DMS114 treated with DMSO at 0.1 percent for 48 hours (cell line): ENCODE results near the gene TCF7L2.

Source experiments
- DNase-seq: peaks from one replicate; lab custom pipeline; 2025; ENCODE audit not compliant: unreplicated experiment; lab: John Stamatoyannopoulos, UW

TCF7L2 gene

GRCh38 chr10:112963835-112964234 is 13.8 kb downstream of the TCF7L2 start:
- no peak for DNase-seq

DNA sequence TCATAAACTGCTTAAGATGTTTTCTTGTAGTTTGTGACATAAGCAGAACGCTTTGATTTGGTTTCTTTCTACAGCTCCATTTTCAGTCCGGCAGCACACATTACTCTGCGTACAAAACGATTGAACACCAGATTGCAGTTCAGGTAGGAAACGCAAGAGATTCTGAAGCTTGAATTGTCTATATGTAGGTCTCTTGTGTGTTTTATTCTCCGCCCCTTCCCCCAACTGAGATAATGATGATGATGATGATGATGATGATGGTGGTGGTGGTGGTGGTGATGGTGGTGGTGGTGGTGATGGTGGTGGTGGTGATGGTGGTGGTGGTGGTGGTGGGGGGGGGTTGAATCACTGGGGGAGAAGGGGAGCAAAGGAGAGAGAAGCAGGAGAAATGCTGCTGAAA is 14.4 kb downstream of the TCF7L2 start:
- DNase-seq = no peak

DNA sequence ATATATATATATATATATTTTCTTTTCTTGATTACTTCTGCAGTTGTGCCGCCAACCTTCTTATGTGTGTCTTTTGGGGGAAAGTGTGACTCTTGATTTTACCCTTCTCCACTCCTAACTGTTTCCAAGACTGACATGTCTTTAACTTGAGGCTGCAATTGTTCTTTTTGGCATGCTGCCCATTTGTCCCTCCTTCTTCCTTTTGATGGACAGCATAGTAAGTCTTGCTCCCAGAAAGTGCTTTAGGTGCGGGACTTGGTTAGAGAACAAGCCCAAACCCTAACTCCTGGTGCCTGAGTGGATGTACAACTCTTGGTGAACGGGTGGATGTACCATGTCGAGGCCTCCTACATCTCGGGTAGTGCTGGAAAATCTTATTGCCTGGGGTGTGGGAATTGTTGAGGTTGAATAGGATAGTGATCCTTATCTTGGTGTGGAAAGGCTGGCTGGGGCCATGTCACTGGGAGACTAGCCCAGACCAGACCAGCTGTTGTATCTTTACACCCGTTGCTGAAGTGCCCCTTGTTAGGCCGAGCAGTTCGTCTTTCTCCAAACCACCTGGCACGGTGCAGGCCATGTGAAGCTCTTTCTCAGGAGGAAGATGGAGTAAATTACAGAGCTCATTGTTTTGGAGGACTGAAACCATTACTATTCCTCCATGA is 16.3 kb downstream of the TCF7L2 start:
- no peak for DNase-seq

GRCh38 chr10:112967200-112967599 is 17.2 kb downstream of the TCF7L2 start:
- no peak for DNase-seq

- DNase-seq = no peak
Observed at GRCh38 chr10:112969131-112969530, 19.1 kb downstream of the TCF7L2 start.

- no peak for DNase-seq
Observed at GRCh38 chr10:112969542-112969941, 19.5 kb downstream of the TCF7L2 start.

DNA sequence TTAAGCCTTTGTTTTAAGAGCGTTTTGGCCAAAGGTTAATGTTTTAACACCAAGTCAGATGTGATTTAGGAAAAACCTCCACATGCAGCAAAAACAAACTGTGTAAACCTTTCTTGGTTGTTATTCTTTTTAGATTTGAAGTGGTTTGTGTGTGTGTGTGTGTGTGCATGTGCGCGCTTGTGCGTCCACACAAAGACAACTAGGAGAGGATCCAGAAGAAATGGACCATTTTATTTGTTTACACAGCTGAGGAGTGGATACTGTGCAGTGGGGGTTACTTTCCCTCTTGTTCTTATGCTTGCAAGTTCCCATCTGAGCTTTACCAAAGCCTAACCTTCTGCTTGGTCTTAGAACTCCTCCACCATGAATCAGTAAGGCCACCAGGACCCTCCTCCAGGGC is 20.0 kb downstream of the TCF7L2 start:
- DNase-seq = no peak

DNA sequence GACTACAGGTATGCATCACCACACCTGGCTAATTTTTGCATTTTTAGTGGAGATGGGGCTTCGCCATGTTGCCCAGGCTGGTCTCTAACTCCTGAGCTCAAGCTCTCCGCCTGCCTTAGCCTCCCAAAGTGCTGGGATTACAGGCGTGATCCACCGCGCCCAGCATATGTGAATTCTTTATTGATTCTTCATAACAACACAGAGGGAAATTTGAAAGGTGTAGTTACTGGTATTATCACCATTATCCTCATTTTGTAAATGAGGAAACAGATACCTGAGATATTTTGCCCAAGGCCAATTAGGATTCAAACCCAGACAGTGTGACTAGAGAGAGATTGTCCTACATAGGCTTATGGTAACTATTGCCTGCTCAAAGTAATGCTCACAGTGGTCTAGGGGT is 22.6 kb downstream of the TCF7L2 start:
- no peak for DNase-seq

- DNase-seq = no peak
Observed at GRCh38 chr10:112973046-112973445, 23.0 kb downstream of the TCF7L2 start.

- DNase-seq = no peak
Observed at GRCh38 chr10:112973805-112974204, 23.8 kb downstream of the TCF7L2 start.

- no peak for DNase-seq
Observed at GRCh38 chr10:112977426-112977898, 27.4 kb downstream of the TCF7L2 start.

- no peak for DNase-seq
Observed at GRCh38 chr10:112979927-112980326, 29.9 kb downstream of the TCF7L2 start.

DNA sequence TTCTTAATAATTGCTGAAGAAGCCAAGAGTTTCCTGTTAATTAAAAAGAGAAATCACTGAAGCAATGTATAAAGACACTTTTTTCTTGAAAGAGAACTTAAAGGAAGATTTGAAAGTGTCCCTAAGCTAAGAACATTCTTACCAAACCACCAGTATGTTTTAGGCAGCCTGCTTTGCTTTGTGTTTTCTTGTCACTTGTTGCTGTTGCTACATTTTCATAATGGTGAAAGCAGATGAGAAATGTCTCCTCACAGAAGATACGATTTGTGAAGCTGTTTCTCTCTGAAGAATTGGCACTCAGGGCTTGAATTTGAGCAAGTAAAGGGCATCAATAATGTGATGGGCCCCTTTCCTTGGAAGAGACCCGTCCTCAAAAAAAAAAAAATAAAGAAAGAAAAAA is 30.9 kb downstream of the TCF7L2 start:
- no peak for DNase-seq

DNA sequence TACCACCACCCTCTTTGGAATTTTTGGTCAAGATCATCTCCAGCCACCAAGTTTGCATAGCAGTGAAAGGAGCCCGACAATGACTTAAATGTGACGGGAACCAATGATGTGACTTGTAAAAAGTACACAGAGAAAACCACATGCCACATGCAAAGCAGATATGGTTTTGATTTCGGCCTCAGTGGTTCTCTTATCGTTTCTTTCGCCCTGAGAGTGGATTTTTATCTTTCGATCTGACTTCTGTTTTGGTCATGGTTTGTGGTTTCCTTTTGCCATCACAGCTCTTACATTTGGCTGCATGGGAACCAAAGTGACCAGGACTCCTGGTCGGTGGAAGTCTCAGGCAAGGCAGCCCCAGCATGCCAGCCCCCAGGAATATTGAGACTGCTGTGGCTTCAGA is 31.5 kb downstream of the TCF7L2 start:
- no peak for DNase-seq

DNA sequence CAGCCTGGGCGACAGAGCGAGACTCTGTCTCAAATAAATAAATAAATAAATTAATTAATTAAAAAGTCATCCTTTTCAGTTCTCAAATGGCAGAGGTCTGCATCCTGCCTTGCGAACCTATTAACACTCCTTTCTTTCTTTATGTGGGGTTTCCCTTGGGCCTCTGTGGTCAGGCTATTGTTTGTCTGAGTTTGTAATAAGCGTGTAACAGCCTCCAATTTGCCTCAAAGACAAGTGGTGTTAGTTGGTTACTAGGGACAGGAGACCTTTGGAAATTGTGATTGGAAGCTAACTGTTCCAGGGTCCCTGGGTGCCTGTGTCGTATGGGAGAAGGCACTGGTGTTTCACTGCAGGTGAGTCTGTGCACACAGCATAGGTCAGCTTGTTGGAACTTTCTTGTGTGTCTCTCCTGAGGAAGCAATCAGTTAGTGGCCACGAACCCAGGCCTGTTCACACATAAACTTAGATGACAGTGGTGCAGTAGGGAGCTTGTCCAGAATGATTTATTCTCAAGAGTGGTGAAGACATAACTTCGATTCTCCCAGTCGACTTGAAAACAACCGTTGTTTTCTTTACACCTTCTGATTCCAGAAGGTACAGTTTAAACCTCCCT is 33.5 kb downstream of the TCF7L2 start:
- DNase-seq = no peak

DNA sequence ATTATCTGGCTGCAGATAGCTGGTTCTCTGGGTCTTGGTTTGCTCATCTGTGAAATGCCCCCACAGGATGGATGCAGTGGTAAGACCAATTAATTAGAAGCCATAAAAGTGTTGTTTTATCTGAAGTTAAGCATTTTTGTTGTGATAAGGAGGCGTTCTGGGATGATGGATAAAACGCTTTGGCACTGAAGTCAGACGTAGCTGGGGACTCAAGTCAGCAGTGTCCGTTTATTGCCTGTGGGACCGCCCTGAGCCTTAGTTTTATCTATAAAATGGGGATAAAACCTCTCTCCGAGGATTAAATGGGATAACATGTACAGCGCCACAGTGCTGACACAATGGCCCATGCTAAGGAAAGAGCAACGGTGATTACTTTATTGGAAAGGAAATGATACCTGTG is 34.7 kb downstream of the TCF7L2 start:
- DNase-seq = no peak

GRCh38 chr10:112985690-112986543 is 35.9 kb downstream of the TCF7L2 start:
- no peak for DNase-seq

DNA sequence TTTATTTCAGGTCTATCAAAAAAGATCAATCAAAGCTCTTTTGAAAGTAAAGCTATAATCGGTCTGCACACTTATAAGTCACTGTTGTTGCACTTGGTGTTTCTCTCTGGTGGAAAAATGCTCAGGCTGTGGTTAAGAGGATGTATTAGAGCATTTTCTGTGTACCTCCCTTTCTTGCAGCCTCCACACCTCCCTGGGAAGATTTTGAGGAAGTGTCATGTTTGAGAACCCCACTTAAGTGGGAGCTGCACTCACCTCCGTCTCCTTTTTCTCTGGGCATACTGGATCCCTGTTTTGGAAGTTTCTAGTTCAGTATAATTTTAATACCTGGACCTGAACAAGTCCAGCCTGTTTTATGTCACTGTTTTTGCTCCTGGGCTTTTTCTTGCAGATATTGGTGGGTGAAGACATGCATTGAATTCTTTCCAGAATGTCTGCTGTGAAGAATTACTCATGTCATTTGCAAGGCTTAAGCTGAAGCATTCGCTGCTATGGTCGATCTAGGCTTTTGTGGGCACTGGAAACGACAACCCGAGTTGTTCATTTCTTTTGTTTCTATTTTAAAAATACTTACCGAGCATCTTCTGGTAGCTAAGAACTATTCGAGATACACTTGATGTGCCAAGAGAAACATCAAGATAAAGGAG is 36.6 kb downstream of the TCF7L2 start:
- DNase-seq = no peak

- DNase-seq = no peak
Observed at GRCh38 chr10:112988839-112989406, 38.9 kb downstream of the TCF7L2 start.

GRCh38 chr10:112989826-112990225 is 39.8 kb downstream of the TCF7L2 start:
- no peak for DNase-seq

DNA sequence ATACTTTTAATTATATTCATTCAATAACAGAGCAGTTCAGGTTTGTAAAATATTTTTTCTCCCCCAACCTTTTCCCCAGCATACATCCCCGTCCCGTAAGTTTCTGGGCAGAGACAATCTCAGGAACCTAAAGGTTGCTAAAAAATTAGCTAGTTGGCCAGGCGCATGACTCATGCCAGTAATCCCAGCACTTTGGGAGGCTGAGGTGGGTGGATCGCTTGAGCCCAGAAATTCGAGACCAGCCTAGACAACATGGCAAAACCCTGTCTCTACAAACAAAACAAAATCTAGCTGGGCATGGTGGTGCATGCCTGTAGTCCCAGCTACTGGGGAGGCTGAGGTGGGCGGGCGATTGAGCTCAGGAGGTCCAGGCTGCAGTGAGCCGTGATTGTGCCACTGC is 40.2 kb downstream of the TCF7L2 start:
- no peak for DNase-seq
